NCI-H1105 treated with DMSO at 0.1 percent for 48 hours (cell line): ENCODE data around the gene SOX4.

Source experiments
- DNase-seq: peaks from one replicate; lab custom pipeline; 2025; lab: John Stamatoyannopoulos, UW

Gene SOX4

GRCh38 chr6:21613809-21614208 is 20.3 kb downstream of the SOX4 start:
- DNase-seq = no peak

DNA sequence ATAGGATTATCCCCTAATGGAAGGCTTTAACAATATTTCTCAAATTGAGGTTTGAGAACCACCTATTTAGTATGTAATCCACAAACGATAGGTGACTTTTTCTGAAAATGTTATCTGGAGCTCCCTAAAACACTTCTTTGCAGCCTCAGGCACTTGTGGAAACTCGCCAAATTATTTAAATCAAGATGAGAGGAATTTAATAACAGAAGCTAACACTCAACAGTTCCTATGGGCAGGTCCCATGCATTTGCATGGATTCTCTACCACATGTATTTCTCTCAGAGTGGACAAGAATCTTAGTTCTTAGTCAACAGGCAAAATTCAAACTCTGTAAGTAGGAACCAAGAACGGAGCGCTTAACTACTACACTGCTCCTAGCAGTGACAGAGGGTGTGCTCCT is 20.7 kb downstream of the SOX4 start:
- no peak for DNase-seq

GRCh38 chr6:21615504-21615903 is 22.0 kb downstream of the SOX4 start:
- DNase-seq = no peak

DNA sequence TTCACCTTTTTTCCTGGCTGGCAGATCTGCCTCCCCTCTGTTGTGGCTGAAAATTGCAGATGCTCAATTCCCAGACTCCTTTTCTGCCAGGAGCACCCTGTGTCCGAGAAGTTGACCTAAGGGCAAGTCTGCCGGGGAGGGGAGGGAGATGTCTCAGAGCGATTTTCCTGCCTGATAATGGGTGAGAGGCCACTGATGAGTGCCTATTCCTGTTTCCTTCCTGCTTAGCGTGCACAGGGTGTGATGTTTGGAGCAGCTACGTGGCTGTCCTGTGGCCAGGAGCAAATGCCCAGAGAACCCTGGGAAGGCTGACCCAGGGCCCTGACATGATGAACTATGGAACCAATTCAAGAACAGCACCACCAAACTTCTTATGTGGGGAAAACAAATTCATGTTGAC is 22.5 kb downstream of the SOX4 start:
- DNase-seq = no peak

GRCh38 chr6:21625642-21626041 is 32.1 kb downstream of the SOX4 start:
- DNase-seq = no peak

- peak; percentile 15 for DNase-seq
These were observed 33.2 kb downstream of the SOX4 start for GRCh38 chr6:21626756-21627155.

DNA sequence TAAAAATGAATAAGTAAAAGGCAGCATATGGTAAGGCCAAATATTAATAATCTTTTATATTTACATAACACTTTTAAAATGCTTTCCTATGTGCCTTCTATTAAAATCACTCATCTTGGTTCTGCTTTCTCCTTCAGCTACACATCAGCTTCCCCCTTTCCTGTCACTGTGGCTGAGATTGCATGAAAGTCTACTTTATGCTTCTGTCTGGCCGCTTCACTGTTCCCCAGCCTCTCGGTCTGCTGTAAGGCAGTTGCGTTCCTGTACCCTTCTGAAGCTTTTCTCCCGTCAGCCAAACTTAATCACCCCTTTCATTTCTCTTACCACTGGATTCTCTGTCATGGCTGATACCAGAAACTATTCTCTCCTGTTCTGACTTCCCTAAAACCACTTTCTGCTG is 34.6 kb downstream of the SOX4 start:
- no peak for DNase-seq

DNA sequence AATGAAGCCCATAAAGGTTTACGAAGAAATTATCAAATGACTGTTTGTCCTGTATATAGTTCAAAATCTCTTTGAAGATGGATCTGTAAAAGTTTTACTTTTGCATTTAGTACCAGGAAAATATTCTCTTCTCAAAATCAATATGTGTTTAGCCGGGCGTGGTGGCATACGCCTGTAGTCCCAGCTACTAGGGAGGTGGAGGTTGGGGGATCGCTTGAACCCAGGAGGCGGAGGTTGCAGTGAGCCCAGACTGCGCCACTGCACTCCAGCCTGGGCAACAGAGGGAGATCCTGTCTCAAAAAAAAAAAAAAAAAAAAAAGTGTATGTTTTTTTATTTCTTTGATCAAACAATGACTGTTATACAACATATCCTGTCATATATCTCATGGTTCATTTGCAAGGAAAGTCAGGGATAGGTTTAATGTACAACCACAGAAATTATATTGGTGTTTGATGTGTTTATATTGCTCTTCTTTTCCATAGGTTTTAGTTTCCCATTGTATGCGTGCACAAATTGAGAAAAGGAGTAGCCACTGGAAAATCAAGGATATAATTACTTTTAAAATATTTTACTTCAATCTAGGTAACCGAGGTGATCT is 40.1 kb downstream of the SOX4 start:
- no peak for DNase-seq

- DNase-seq = no peak
These were observed 41.0 kb downstream of the SOX4 start for GRCh38 chr6:21634582-21634981.

GRCh38 chr6:21636876-21637275 is 43.3 kb downstream of the SOX4 start:
- no peak for DNase-seq

GRCh38 chr6:21639316-21639715 is 45.8 kb downstream of the SOX4 start:
- DNase-seq = no peak
